ENCODE measurements around the gene MAP7. TPM values are rescaled to one million over a fixed set of nuclear protein-coding genes. Genes with fewer than 3 reads are reported as not detected.
"Not testable (repeated sequence)": the region's sequence is repeated elsewhere in the genome, so short reads cannot be mapped to it uniquely, and the experiment has no call there.

The MAP7 gene
- total RNA-seq, 1 experiment from 2014 or later: 0.24 TPM

- no peak for DNase-seq (ENCODE audit: low read depth)
Measured at GRCh38 chr6:136387316-136387715, 162.9 kb downstream of the MAP7 start.

GRCh38 chr6:136383268-136383937 lies 166.8 kb downstream of the MAP7 start:
- no peak for DNase-seq (ENCODE audit: low read depth)

GRCh38 chr6:136382676-136383252 lies 167.5 kb downstream of the MAP7 start:
- DNase-seq (ENCODE audit: low read depth): no peak

GRCh38 chr6:136378888-136379287 lies 171.3 kb downstream of the MAP7 start:
- no peak for DNase-seq (ENCODE audit: low read depth)

GRCh38 chr6:136375836-136376235 lies 174.4 kb downstream of the MAP7 start:
- DNase-seq (ENCODE audit: low read depth): not testable (repeated sequence)

- peak; percentile 40 for DNase-seq (ENCODE audit: low read depth)
Measured at GRCh38 chr6:136371959-136372358, 178.3 kb downstream of the MAP7 start.

GRCh38 chr6:136370988-136371728 lies 179.1 kb downstream of the MAP7 start:
- no peak for DNase-seq (ENCODE audit: low read depth)

- no peak for DNase-seq (ENCODE audit: low read depth)
Measured at GRCh38 chr6:136365776-136366354, 184.4 kb downstream of the MAP7 start.

GRCh38 chr6:136362421-136363356 lies 187.5 kb downstream of the MAP7 start:
- no peak for DNase-seq (ENCODE audit: low read depth)

GRCh38 chr6:136361787-136362186 lies 188.4 kb downstream of the MAP7 start:
- DNase-seq (ENCODE audit: low read depth): no peak

GRCh38 chr6:136360783-136361182 lies 189.4 kb downstream of the MAP7 start:
- no peak for DNase-seq (ENCODE audit: low read depth)

GRCh38 chr6:136359851-136360250 lies 190.4 kb downstream of the MAP7 start:
- DNase-seq (ENCODE audit: low read depth): no peak

- DNase-seq (ENCODE audit: low read depth): no peak
Measured at GRCh38 chr6:136351518-136352110, 198.6 kb downstream of the MAP7 start.

GRCh38 chr6:136350914-136351313 lies 199.3 kb downstream of the MAP7 start:
- DNase-seq (ENCODE audit: low read depth): no peak

GRCh38 chr6:136347847-136348246 lies 202.4 kb downstream of the MAP7 start:
- DNase-seq (ENCODE audit: low read depth): peak; percentile 32

GRCh38 chr6:136345145-136345544 lies 205.1 kb downstream of the MAP7 start:
- DNase-seq (ENCODE audit: low read depth): no peak

GRCh38 chr6:136344420-136344819 lies 205.8 kb downstream of the MAP7 start:
- DNase-seq (ENCODE audit: low read depth): peak; percentile 25

- no peak for DNase-seq (ENCODE audit: low read depth)
Measured at GRCh38 chr6:136343700-136344099, 206.5 kb downstream of the MAP7 start.

GRCh38 chr6:136343275-136343674 lies 206.9 kb downstream of the MAP7 start:
- no peak for DNase-seq (ENCODE audit: low read depth)

- DNase-seq (ENCODE audit: low read depth): peak; percentile 14
Measured at GRCh38 chr6:136341967-136342366, 208.3 kb downstream of the MAP7 start.

GRCh38 chr6:136341367-136341766 lies 208.9 kb downstream of the MAP7 start:
- no peak for DNase-seq (ENCODE audit: low read depth)
